GM19035 (cell line): ENCODE data around the gene R3HDM2.
A peak's percentile ranks its signal among the peaks of the same experiment; 100 is the strongest.

Source experiments
- ATAC-seq: cut with Tn5 transposase; IDR thresholded peaks from one replicate; pipeline ENCODE4 v1.9.1; 2021; ENCODE audit not compliant: unreplicated experiment

R3HDM2 gene

DNA sequence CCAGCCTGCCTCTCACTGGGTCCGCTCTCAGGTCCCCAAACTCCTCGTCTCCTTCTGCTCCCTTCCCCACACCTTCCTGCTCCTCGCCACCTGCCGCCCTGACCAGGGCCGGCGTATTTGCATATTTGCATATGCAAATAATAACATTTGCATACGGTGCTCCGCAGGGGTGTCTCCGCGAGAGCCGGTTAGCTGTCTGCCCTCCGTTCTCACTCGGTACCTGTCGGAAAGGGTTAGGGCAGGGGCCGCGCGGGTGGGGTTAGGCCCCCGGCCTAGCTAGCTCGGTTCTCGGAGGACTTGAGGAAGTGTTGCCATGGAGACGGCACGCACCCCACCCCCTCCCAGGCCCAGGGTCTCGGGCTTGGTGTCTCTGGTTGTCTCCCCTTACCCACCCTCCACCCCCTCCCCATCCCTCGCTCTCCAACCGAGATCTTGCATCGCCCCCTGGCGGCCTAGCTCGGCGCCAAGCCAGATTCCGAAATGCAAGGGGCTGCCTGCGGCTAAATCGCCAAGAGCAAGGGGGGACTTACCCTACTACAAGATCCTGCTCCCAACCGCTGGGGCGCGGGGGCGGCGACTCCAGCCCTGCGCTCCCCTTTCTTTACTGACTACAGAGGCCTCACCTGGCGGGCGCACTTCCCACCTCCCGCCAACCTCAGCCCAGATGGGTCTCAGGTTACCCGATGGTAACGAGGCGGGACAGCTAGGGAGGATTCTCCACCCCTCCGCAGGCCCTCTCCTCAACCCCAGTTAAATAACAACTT lies 188.0 kb downstream of the R3HDM2 start:
- ATAC-seq, result peak; percentile 42

DNA sequence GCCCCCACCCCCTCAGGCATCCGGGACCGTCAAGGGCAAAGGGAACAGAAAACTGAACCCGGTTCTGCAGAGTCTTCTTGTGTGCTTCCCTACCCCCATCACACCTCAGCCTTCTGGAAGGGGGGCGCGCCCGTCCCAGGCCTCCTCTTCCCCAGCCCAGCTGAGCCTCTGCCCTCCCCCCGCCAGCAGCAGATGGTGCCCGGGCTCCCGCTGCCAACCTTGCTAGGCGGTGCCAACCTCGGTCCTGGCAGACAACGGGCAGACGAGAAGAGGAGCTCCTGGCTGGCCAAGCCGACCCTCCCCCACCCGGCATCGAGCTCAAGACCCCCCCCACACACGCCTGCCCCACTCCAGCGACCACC lies 188.5 kb downstream of the R3HDM2 start:
- ATAC-seq, result no peak

DNA sequence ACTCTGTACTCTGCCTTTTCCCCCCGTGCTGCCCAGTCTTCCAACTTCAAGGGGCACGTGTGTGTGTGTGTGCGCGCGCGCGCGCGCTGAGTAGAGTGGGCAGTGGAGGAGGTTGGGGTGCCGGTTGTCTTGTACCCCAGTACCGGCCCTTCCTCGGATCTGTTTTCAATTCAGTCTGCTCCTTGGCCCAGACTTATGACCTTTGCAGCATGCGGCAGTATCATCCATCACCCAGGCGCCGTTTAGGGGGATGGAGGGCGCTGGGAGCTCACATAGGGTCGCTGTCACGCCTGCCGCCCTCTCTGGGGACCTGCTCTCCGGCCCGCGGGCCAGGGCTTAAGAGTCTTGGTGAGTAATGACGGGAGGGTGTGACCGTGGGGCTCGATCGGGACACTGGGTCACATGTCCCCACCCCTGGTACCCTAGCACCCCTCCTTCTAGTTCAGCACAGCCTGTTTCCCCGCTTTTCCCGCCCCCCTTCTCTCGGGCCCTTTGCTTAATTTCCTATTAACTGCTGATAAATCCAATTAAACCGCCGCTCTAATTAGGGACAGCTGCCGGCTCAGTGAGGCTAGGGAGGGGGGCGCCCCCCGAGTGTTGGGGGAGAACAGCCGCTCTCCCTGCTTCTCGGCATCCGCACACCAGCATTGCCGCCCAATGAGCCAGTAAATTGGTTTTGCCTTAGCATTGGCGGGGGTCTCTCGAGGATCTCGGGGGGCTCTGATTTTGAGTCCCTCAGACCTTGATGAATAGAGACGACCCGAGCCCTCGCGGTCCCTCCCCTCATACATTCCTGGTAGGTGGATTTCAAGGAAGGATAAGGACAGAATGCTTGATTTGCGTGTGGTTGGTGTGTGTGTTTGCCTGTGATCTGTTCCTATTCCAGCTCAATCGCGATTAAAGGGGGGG lies 189.2 kb downstream of the R3HDM2 start:
- ATAC-seq, result no peak

GRCh38 chr12:57240926-57241401 lies 189.9 kb downstream of the R3HDM2 start:
- no peak for ATAC-seq

GRCh38 chr12:57240066-57240921 lies 190.5 kb downstream of the R3HDM2 start:
- no peak for ATAC-seq

DNA sequence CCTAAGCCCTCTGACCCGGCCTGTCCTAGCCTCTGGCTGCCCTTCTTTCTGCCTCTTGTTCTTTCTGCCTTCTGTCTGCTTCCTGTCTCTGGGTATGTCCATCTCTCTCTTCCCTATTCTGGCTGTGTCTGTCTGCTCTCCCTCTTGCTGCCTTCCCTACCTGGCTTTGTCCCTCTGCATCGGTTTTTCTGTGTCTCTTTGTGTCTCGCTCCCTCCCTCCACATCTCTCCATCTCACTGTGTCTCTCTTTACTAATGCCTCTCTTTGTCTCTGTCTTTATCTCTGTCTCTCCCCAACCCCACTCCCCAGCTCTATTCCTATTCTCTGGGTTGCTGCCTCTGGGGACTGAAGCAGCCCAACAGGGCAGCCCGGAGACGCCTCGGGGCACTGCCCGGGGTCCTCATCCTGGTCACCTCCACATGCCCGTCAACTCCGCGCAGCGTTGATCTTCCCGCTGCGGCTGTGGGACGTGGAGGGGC lies 191.2 kb downstream of the R3HDM2 start:
- ATAC-seq, result no peak

DNA sequence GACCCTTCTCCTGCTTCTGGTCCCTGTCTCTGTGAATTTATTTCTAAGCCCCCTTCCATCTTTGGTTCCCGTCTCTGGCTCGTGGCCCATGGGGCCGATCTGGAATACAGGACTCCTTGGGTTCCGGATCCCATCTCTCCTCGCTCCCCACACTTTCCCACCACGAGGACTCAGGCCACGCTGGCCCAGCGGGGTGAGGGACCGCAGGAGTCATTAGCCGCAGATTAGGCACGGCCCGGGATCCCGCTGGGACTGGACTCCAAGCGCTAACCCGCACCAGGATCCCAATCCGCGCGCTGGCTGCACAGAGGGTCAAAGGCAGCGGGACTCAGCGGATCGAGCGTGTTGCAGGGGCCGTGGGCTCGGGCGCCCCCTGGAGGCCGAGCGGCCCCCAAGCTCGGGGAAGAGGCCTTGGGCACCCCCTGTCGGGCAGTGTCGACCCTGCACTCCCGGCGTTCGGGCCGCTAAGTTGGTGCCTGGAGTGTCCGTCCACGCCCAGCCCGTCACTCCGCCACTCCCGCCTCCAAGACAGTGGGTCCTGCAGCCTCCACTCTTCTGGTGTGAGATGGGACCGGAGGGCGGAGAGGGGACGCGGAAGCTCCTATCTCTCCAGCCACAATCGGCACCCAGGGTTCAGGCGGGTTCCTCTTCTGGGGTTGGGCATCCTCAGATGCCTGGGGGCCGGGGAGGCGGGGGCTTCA lies 191.8 kb downstream of the R3HDM2 start:
- ATAC-seq, result peak; percentile 53

- no peak for ATAC-seq
These were observed 192.7 kb downstream of the R3HDM2 start for GRCh38 chr12:57237932-57238853.

DNA sequence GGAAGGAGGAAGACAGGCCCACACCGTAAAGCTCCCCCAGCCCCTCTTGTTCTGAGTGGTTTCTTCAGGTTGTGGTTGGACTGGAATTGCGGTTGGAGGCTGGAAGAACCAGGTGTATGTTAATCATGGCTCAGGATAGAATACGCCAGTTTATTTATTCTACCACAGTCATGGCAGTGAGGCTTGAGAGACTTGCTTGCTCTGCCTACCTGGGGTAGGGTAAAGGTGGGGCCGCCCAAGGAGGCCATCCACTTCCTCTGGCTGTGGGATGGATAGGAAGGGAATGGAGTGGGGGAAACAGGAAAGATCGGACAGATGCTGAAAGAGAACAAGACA lies 193.3 kb downstream of the R3HDM2 start:
- ATAC-seq, result no peak

GRCh38 chr12:57236925-57237595 lies 193.8 kb downstream of the R3HDM2 start:
- ATAC-seq, result no peak

- ATAC-seq, result no peak
These were observed 194.5 kb downstream of the R3HDM2 start for GRCh38 chr12:57236201-57236924.

- ATAC-seq, result no peak
These were observed 195.1 kb downstream of the R3HDM2 start for GRCh38 chr12:57235728-57236131.

- ATAC-seq, result no peak
These were observed 195.7 kb downstream of the R3HDM2 start for GRCh38 chr12:57235017-57235727.

DNA sequence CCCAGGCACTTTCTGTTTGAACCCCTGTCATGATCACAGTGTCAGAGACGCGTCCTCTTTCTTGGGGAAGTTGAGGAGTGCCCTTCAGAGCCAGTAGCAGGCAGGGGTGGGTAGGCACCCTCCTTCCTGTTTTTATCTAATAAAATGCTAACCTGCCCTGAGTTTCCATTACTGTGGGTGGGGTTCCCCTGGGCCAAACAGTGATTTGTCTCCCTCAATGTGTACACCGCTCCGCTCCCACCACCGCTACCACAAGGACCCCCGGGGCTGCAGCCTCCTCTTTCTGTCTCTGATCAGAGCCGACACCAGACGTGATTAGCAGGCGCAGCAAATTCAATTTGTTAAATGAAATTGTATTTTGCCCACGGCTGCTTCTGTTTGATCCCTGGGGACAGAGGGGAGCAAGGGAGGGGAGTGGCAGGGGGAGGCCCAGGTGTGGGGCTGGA lies 196.2 kb downstream of the R3HDM2 start:
- ATAC-seq, result no peak

DNA sequence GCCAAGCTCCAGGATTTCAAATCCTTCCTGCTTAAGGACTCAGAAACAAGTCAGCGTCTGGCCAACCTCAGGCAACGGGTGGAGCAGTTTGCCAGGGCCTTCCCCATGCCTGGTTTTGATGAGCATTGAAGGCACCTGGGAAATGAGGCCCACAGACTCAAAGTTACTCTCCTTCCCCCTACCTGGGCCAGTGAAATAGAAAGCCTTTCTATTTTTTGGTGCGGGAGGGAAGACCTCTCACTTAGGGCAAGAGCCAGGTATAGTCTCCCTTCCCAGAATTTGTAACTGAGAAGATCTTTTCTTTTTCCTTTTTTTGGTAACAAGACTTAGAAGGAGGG lies 196.6 kb downstream of the R3HDM2 start:
- no peak for ATAC-seq

GRCh38 chr12:57233357-57234232 lies 197.2 kb downstream of the R3HDM2 start:
- ATAC-seq, result no peak
